ENCODE data around the gene ABCC1.

Gene ABCC1

GRCh38 chr16:16010194-16010593 is 60.8 kb downstream of the ABCC1 start:
- H3K4me3 ChIP-seq (ENCODE audit: control insufficient read depth, low read depth, low read length), result no peak overlapping the region
- no peak for DNase-seq (ENCODE audit: low read depth)
- no peak for TF ChIP-seq CTCF (IDR thresholded peaks at IDR 0.05; ENCODE audit: control insufficient read depth, insufficient read depth, low read depth, low read length, missing control alignments)

- DNase-seq (ENCODE audit: low read depth), result no peak
- no peak for TF ChIP-seq CTCF (IDR thresholded peaks at IDR 0.05; ENCODE audit: control insufficient read depth, insufficient read depth, low read depth, low read length, missing control alignments)
Measured at GRCh38 chr16:16012144-16012543, 62.7 kb downstream of the ABCC1 start.

GRCh38 chr16:16013812-16014211 is 64.4 kb downstream of the ABCC1 start:
- DNase-seq (ENCODE audit: low read depth), result no peak
- TF ChIP-seq CTCF (IDR thresholded peaks at IDR 0.05; ENCODE audit: control insufficient read depth, insufficient read depth, low read depth, low read length, missing control alignments), result no peak
- H3K4me3 ChIP-seq (ENCODE audit: control insufficient read depth, low read depth, low read length), result no peak overlapping the region

More at GRCh38 chr16:16012144-16012543, 62.7 kb downstream of the ABCC1 start:
- H3K4me3 ChIP-seq (ENCODE audit: control insufficient read depth, low read depth, low read length), result no peak overlapping the region

- no peak overlapping the region for H3K4me3 ChIP-seq (ENCODE audit: control insufficient read depth, low read depth, low read length)
- no peak for DNase-seq (ENCODE audit: low read depth)
- TF ChIP-seq CTCF (IDR thresholded peaks at IDR 0.05; ENCODE audit: control insufficient read depth, insufficient read depth, low read depth, low read length, missing control alignments), result no peak
Measured at GRCh38 chr16:16014329-16015224, 65.2 kb downstream of the ABCC1 start.

GRCh38 chr16:16015849-16016248 is 66.4 kb downstream of the ABCC1 start:
- DNase-seq (ENCODE audit: low read depth), result no peak
- H3K4me3 ChIP-seq (ENCODE audit: control insufficient read depth, low read depth, low read length), result no peak overlapping the region
- no peak for TF ChIP-seq CTCF (IDR thresholded peaks at IDR 0.05; ENCODE audit: control insufficient read depth, insufficient read depth, low read depth, low read length, missing control alignments)

GRCh38 chr16:16016388-16016964 is 67.1 kb downstream of the ABCC1 start:
- no peak for TF ChIP-seq CTCF (IDR thresholded peaks at IDR 0.05; ENCODE audit: control insufficient read depth, insufficient read depth, low read depth, low read length, missing control alignments)
- no peak overlapping the region for H3K4me3 ChIP-seq (ENCODE audit: control insufficient read depth, low read depth, low read length)
- no peak for DNase-seq (ENCODE audit: low read depth)
